HepG2 (cell line): ENCODE data around the gene SNAI3. TPM values are rescaled to one million over a fixed set of nuclear protein-coding genes. Genes with fewer than 3 reads are reported as not detected.

Source experiments
- ATAC-seq: fragments of 200-7000 bp; cut with Tn5 transposase; 3 replicates; pipeline ENCODE4 v1.9.1; 2020; ENCODE audit warnings: mild to moderate bottlenecking, moderate library complexity
- BruUV-seq: library from RNA; stranded (reverse); fragments of 400-500 nt; replicated peaks from 2 replicates; lab custom pipeline; 2021; lab: Mats Ljungman, UMichigan
- CTCF ChIA-PET: fragments of 300-600 bp; formaldehyde crosslinking; extraction: SDS; loops from one replicate; lab custom pipeline; 2021; ENCODE audit warnings: low total read pairs, inconsistent platforms, low intra/inter-chr PET ratio; lab: Yijun Ruan, JAX
- POLR2A ChIA-PET: fragments of 350-600 bp; sonication (Branson Sonifier 250); formaldehyde crosslinking; loops from one replicate; lab custom pipeline; 2020; ENCODE audit warnings: antibody characterized with exemption, inconsistent platforms; lab: Yijun Ruan, JAX
- DNase-seq: peaks from one replicate; pipeline ENCODE4 v3.0.0-alpha.2; 2015; ENCODE audit warnings: low spot score
- FAIRE-seq: peaks from 3 replicates; lab custom pipeline; 2011; peaks lifted over from hg19 to GRCh38; lab: Jason Lieb, UNC
- H2AFZ ChIP-seq: one replicate; pipeline ENCODE4 v1.6.1; 2011; ENCODE audit warnings: low read length, inconsistent platforms
- H3K27ac ChIP-seq: fragments of 300-600 bp; 3 replicates; pipeline ENCODE4 v1.8.0; 2011; ENCODE audit warnings: mixed run types, mild to moderate bottlenecking, mixed read lengths, low read length, inconsistent platforms; ENCODE audit not compliant: insufficient read depth; ENCODE audit errors: extremely low read length
- H3K27me3 ChIP-seq, 2 experiments: fragments of 200-600 bp in 1 of 2; 2 replicates in 1 of 2; 3 replicates in 1 of 2; pipeline versions ENCODE4 v1.6.0 to v1.8.0; 2011; ENCODE audit warnings: low read length in 2 of 2, mild to moderate bottlenecking in 2 of 2, moderate library complexity in 2 of 2, inconsistent platforms in 1 of 2; ENCODE audit not compliant: insufficient read depth in 2 of 2, control insufficient read depth in 1 of 2
- H3K36me3 ChIP-seq, 2 experiments: fragments of 200-600 bp in 1 of 2; replicated peaks in 1 of 2; 2 replicates in 1 of 2; 3 replicates in 1 of 2; pipeline versions ENCODE4 v1.5.1 to v1.8.0; 2011; ENCODE audit warnings: low read length in 2 of 2, inconsistent platforms in 1 of 2; ENCODE audit not compliant: insufficient read depth in 2 of 2, control insufficient read depth in 1 of 2
- H3K4me1 ChIP-seq: 2 replicates; pipeline ENCODE4 v1.5.1; 2012; ENCODE audit warnings: low read length, inconsistent platforms; ENCODE audit not compliant: insufficient read depth
- H3K4me2 ChIP-seq: 2 replicates; pipeline ENCODE4 v1.6.0; 2011; ENCODE audit warnings: low read depth, low read length, inconsistent platforms
- H3K4me3 ChIP-seq, 3 experiments: fragments of 200-600 bp in 1 of 3; sonication (generic), shearing (Covaris generic) in 1 of 3; replicated peaks in 1 of 3; 2 replicates each; pipeline ENCODE4 v1.5.1; 2011 to 2016; ENCODE audit warnings: low read length in 3 of 3, inconsistent platforms in 2 of 3, low read depth in 2 of 3, mild to moderate bottlenecking in 2 of 3, control low read depth in 1 of 3, mixed read lengths in 1 of 3; ENCODE audit not compliant: insufficient read depth in 1 of 3
- H3K79me2 ChIP-seq: one replicate; pipeline ENCODE4 v1.6.1; 2011; ENCODE audit warnings: low read length, inconsistent platforms; ENCODE audit not compliant: insufficient read depth
- H3K9ac ChIP-seq: 2 replicates; pipeline ENCODE4 v1.6.0; 2011; ENCODE audit warnings: mild to moderate bottlenecking, low read depth, low read length, inconsistent platforms; ENCODE audit not compliant: insufficient read depth
- H3K9me3 ChIP-seq: 2 replicates; pipeline ENCODE4 v1.5.1; 2012; ENCODE audit warnings: mild to moderate bottlenecking, low read length
- H4K20me1 ChIP-seq: 2 replicates; pipeline ENCODE4 v1.6.0; 2011; ENCODE audit warnings: inconsistent platforms, mild to moderate bottlenecking, low read length, moderate library complexity; ENCODE audit not compliant: insufficient read depth
- HNF1B ChIP-seq: sonication (generic); formaldehyde crosslinking; IDR thresholded peaks from 2 replicates; pipeline ENCODE4 v1.5.1; 2020; ENCODE audit warnings: mild to moderate bottlenecking, moderate library complexity, missing genetic modification reagents
- HNF4G ChIP-seq, 2 experiments: sonication (generic) in 1 of 2; formaldehyde crosslinking in 1 of 2; IDR thresholded peaks; 2 replicates each; pipeline versions ENCODE4 v1.4.0 to v1.6.1; 2011 to 2020; ENCODE audit warnings: borderline replicate concordance in 2 of 2, low read depth in 2 of 2, mild to moderate bottlenecking in 2 of 2, low read length in 1 of 2, missing genetic modification reagents in 1 of 2, moderate library complexity in 1 of 2
- HNRNPH1 ChIP-seq: fragments of 200-400 bp; formaldehyde crosslinking; optimal IDR thresholded peaks from 2 replicates; pipeline ENCODE3; 2017; ENCODE audit warnings: mild to moderate bottlenecking, low read depth, low read length
- IKZF5 ChIP-seq: IDR thresholded peaks from 2 replicates; pipeline ENCODE4 v1.6.1; 2018; ENCODE audit warnings: missing genetic modification reagents, mild to moderate bottlenecking, missing compliant biosample characterization
- KDM3A ChIP-seq: IDR thresholded peaks from 2 replicates; pipeline ENCODE4 v1.6.1; 2018; ENCODE audit warnings: low read depth, missing compliant biosample characterization
- NCOR1 ChIP-seq: fragments of 200-600 bp; sonication (generic); IDR thresholded peaks from 2 replicates; pipeline ENCODE4 v1.7.0; 2017; ENCODE audit warnings: antibody characterized with exemption, low read length, borderline replicate concordance
- PHF21A ChIP-seq: sonication (generic); formaldehyde crosslinking; IDR thresholded peaks from 2 replicates; pipeline ENCODE4 v1.5.0; 2020; ENCODE audit warnings: mild to moderate bottlenecking, missing genetic modification reagents
- ZNF121 ChIP-seq: sonication (generic); formaldehyde crosslinking; IDR thresholded peaks from 2 replicates; pipeline ENCODE4 v1.5.0; 2020; ENCODE audit warnings: mild to moderate bottlenecking, missing genetic modification reagents
- ZNF20 ChIP-seq: sonication (generic); formaldehyde crosslinking; IDR thresholded peaks from 2 replicates; pipeline ENCODE4 v1.4.0; 2020; ENCODE audit warnings: mild to moderate bottlenecking, moderate library complexity, missing genetic modification reagents
- ZNF275 ChIP-seq: sonication (generic); formaldehyde crosslinking; IDR thresholded peaks from 2 replicates; pipeline ENCODE4 v1.8.0; 2022; ENCODE audit warnings: missing genetic modification reagents, mild to moderate bottlenecking, inconsistent platforms, borderline replicate concordance
- ZNF644 ChIP-seq: IDR thresholded peaks from 2 replicates; pipeline ENCODE4 v1.6.1; 2016; ENCODE audit warnings: low read depth
- ZNF691 ChIP-seq: sonication (generic); formaldehyde crosslinking; IDR thresholded peaks from 2 replicates; pipeline ENCODE4 v1.4.0; 2020; ENCODE audit warnings: missing genetic modification reagents, low read depth, mild to moderate bottlenecking, borderline replicate concordance
- ZNF770 ChIP-seq: sonication (generic); formaldehyde crosslinking; IDR thresholded peaks from 2 replicates; pipeline ENCODE4 v1.5.0; 2020; ENCODE audit warnings: mild to moderate bottlenecking, missing genetic modification reagents
- WGBS: methylation state at CpG from one replicate; pipeline ENCODE4 v1.1.6; 2017; ENCODE audit warnings: low lambda C conversion rate; 5-methylcytosine and 5-hydroxymethylcytosine counted together
- in situ Hi-C: cut with HindIII; loops from 2 replicates; pipeline ENCODE4 v1.10.0; 2017; ENCODE audit warnings: low pct_unique_long_range_greater_than_20kb; ENCODE audit not compliant: extremely low pct_ligation_motif_present
- intact Hi-C: fragments of 100-400 bp; cut with micrococcal nuclease; formaldehyde crosslinking; loops from one replicate; pipeline ENCODE4 v1.10.0; 2022; ENCODE audit not compliant: unreplicated experiment
- polyA plus RNA-seq, 8 experiments: library from polyadenylated mRNA; depleted of rRNA in 3 of 8; stranded (reverse) in 7 of 8; unstranded in 1 of 8; fragments of >200 nt; fragmentation: Illumina TruSeq in 4 of 8; extraction: Trizol in 4 of 8; gene quantifications; 2 replicates each; pipeline versions ENCODE4 v1.2.1 to v1.2.3, GENCODE V29; 2011 to 2016; ENCODE audit warnings: low read depth in 4 of 8, missing spikeins in 1 of 8, mixed read lengths in 1 of 8; ENCODE audit not compliant: insufficient read depth in 1 of 8
- total RNA-seq, 5 experiments: library from RNA; depleted of rRNA; stranded (reverse); fragments of >200 nt; fragmentation: Illumina TruSeq; extraction: Trizol; gene quantifications; 2 replicates each; pipeline ENCODE4 v1.2.3, GENCODE V29; 2016; ENCODE audit warnings: low read depth in 1 of 5

Gene SNAI3
- total and polyA plus RNA-seq, 2 of the 13 experiments (the other 11 are each of a cell fraction or from before 2014, with no cell fraction given), result 0.09 to 0.18 TPM

GRCh38 chr16:88681084-88681680 is 5.1 kb downstream of the SNAI3 start (continued):
- TF ChIP-seq HNF1B (CRISPR knock-in tag) (peak; percentile 60; the same call in 1 of the 2 replicates), KDM3A (CRISPR knock-in tag) (0 out of 2 replicates have a peak, but pooled peaks have one; percentile 66)
- TF ChIP-seq, all 625 proteins: peak for 115

GRCh38 chr16:88680554-88681083 is 5.7 kb downstream of the SNAI3 start:
- peak overlapping the region in 1 of 3 experiments; percentile 58; a peak in 2 of 6 replicates for H3K4me3 ChIP-seq
- 47% methylated on average over 5 of the region's 5 CpGs for WGBS
- H3K27ac ChIP-seq, result no peak overlapping the region
- DNase-seq, result no peak
- H3K27me3 ChIP-seq, result peaks cover 7 to 43% of the 10 kb centered on the region in 2 experiments; a peak in 4 of 5 replicates
- no peak overlapping the region for H2AFZ ChIP-seq
- H4K20me1 ChIP-seq, result peaks cover 8% of the 10 kb centered on the region; the same call in 1 of the 2 replicates
- BruUV-seq, result no TSS peak
- ChIA-PET CTCF (interaction anchor here (0.9 kb wide), 1 partner anchor 17 kb away, joined by 4 read pairs; no protein-coding TSS in a partner anchor), POLR2A (interaction anchor here (1.1 to 1.5 kb wide), 2 partner anchors 18 to 31 kb away, joined by 3 to 6 read pairs; partner anchors contain the start of gene MVD)
- peaks cover 48% of the 10 kb centered on the region for H3K4me1 ChIP-seq
- ATAC-seq, result no peak
- peak overlapping the region; percentile 65 for H3K4me2 ChIP-seq
- H3K79me2 ChIP-seq, result no peaks in the 10 kb centered on the region
- no peak overlapping the region for H3K9ac ChIP-seq
- intact Hi-C loops, result no loop called here
- H3K9me3 ChIP-seq, result no peaks in the 10 kb centered on the region
- FAIRE-seq, result no peak
- H3K36me3 ChIP-seq, result no peaks in the 10 kb centered on the region
- in situ Hi-C loops, result no loop called here
- TF ChIP-seq ZNF20 (no peak), ZNF691 (CRISPR knock-in tag) (0 out of 2 replicates have a peak, but pooled peaks have one; percentile 18), PHF21A (CRISPR knock-in tag) (0 out of 2 replicates have a peak, but pooled peaks have one; percentile 25), ZNF644 (CRISPR knock-in tag) (no peak), ZNF770 (CRISPR knock-in tag) (peak; percentile 89), IKZF5 (CRISPR knock-in tag) (no peak), HNF4G (IDR thresholded peaks at IDR 0.05; ENCODE audit: borderline replicate concordance, low read depth, low read length) (0 out of 2 replicates have a peak, but pooled peaks have one; percentile 30), HNF4G (CRISPR knock-in tag; IDR thresholded peaks at IDR 0.05; ENCODE audit: borderline replicate concordance, low read depth) (no peak), HNRNPH1 (no peak), NCOR1 (peak; percentile 37), ZNF275 (CRISPR knock-in tag) (0 out of 2 replicates have a peak, but pooled peaks have one; percentile 3), ZNF121 (0 out of 2 replicates have a peak, but pooled peaks have one; percentile 45)
